ENCODE data around the gene STAG1.

- TF ChIP-seq CTCF (IDR thresholded peaks at IDR 0.05) (no peak), POLR2A (IDR thresholded peaks at IDR 0.05) (no peak)
These were observed 342.6 kb downstream of the STAG1 start for GRCh38 chr3:136409549-136409948.
